Fibroblast of pulmonary artery (primary cell): ENCODE measurements around the gene PDK1.
"Not testable (repeated sequence)": the region's sequence is repeated elsewhere in the genome, so short reads cannot be mapped to it uniquely, and the experiment has no call there.

Source experiments
- DNase-seq: peaks from one replicate; pipeline ENCODE4 v3.0.0-alpha.2; 2010; ENCODE audit warnings: low read depth
- H3K4me3 ChIP-seq: replicated peaks from 2 replicates; pipeline ENCODE4 v1.5.1; 2011; ENCODE audit warnings: low read depth, mild to moderate bottlenecking, control low read depth, low read length, moderate library complexity
- CTCF ChIP-seq: IDR thresholded peaks from 2 replicates; pipeline ENCODE4 v1.5.1; 2011; ENCODE audit warnings: mild to moderate bottlenecking, control low read depth, low read length, inconsistent platforms; ENCODE audit errors: missing control alignments

PDK1 gene

GRCh38 chr2:172535119-172535518 is 20.8 kb upstream of the PDK1 start:
- H3K4me3 ChIP-seq: no peak overlapping the region
- TF ChIP-seq CTCF: no peak
- no peak for DNase-seq

DNA sequence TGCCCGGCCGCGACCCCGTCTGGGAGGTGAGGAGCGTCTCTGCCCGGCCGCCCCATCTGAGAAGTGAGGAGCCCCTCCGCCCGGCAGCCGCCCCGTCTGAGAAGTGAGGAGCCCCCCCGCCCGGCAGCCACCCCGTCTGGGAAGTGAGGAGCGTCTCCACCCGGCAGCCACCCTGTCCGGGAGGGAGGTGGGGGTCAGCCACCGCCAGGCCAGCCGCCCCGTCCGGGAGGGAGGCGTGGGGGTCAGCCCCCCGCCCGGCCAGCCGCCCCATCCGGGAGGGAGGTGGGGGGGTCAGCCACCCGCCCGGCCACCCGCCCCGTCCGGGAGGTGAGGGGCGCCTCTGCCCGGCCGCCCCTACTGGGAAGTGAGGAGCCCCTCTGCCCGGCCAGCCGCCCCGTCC is 18.0 kb upstream of the PDK1 start:
- not testable (repeated sequence) for H3K4me3 ChIP-seq

DNA sequence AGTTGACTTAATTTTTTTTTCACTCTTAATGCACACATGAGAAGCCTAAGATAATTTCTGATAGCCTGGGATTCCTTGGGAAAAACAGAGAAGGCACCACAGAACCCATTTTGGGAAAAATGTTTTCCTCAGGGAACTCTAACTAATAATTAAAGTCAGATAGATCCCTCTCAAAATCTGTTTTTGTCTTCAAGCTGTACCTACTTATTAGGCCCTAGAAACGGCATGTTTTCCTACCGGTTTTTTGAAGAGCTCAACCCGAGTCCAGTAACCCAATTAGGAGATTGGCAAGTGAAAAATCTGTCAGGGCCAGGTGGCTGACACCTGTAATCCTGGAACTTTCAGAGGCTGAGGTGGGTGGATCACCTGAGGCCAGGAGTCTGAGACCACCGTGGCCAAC is 16.1 kb upstream of the PDK1 start:
- DNase-seq: no peak
- no peak for TF ChIP-seq CTCF
- H3K4me3 ChIP-seq: no peak overlapping the region

More for the DNA sequence above, 18.0 kb upstream of the PDK1 start:
- DNase-seq: not testable (repeated sequence)

- TF ChIP-seq CTCF: no peak
- DNase-seq: no peak
- H3K4me3 ChIP-seq: no peak overlapping the region
Measured at GRCh38 chr2:172540421-172540820, 15.5 kb upstream of the PDK1 start.

- no peak overlapping the region for H3K4me3 ChIP-seq
- no peak for DNase-seq
- no peak for TF ChIP-seq CTCF
Measured at GRCh38 chr2:172545408-172546075, 10.3 kb upstream of the PDK1 start.

GRCh38 chr2:172549131-172549530 is 6.8 kb upstream of the PDK1 start:
- no peak for TF ChIP-seq CTCF
- DNase-seq: no peak
- no peak overlapping the region for H3K4me3 ChIP-seq

- H3K4me3 ChIP-seq, DNase-seq: not testable (repeated sequence)
Measured at GRCh38 chr2:172549802-172550201, 6.1 kb upstream of the PDK1 start.

GRCh38 chr2:172550419-172550818 is 5.5 kb upstream of the PDK1 start:
- H3K4me3 ChIP-seq: no peak overlapping the region
- TF ChIP-seq CTCF: no peak
- no peak for DNase-seq
